Fibroblast of mammary gland (primary cell): ENCODE data around the gene AUTS2.

Experiments
- DNase-seq: peaks from one replicate; pipeline ENCODE4 v3.0.0-alpha.2; 2010; ENCODE audit warnings: low read depth
- H3K4me3 ChIP-seq: 2 replicates; pipeline ENCODE4 v1.5.1; 2011; ENCODE audit warnings: low read depth, mild to moderate bottlenecking, low read length, moderate library complexity; ENCODE audit not compliant: control insufficient read depth
- CTCF ChIP-seq: conservative IDR thresholded peaks from 2 replicates; pipeline ENCODE4 v1.5.1; 2011; ENCODE audit warnings: low read depth, low read length, inconsistent platforms; ENCODE audit not compliant: control insufficient read depth, insufficient read depth

AUTS2 gene

GRCh38 chr7:69620650-69621049, 22.4 kb downstream of the AUTS2 start:
- no peak overlapping the region for H3K4me3 ChIP-seq
- DNase-seq: no peak
- no peak for TF ChIP-seq CTCF

DNA sequence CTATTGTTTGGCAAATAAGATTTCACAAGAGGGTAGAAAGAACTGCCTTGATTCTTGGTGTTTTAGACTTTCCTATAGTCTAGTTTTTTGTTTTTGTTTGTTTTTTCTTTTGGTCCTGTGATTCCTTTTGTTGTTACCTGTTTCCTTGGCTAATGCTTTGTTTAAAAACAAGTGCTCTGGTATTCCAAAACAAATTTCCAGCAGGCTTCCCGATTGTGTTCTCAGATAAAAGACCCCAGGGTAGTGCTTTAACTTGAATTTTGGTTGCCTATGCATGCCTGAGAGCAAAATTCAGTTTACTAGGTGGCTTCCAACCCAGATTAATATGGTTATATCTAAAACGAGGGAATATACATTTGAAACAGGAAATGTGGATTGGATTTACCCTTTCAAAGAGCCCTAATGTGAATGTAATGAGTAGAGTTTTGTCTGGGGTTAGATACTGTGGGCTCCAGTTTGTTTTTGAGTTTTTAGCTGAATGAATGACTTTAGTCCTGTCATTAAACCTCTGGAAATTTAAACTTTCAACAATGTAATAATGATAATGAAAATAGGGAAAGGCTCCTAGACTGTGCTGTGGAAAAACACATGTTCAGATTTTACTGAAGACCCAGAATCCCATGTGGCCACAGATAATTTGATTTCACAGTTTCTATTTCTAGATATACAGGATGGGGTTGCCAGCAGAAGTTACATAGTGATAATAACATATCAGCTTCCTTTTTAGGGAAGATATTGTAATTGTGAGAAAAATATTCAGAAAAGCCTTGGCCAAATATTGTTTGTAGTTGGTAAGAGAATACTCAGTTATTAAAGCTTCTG, 23.9 kb downstream of the AUTS2 start:
- no peak overlapping the region for H3K4me3 ChIP-seq
- no peak for TF ChIP-seq CTCF
- no peak for DNase-seq

DNA sequence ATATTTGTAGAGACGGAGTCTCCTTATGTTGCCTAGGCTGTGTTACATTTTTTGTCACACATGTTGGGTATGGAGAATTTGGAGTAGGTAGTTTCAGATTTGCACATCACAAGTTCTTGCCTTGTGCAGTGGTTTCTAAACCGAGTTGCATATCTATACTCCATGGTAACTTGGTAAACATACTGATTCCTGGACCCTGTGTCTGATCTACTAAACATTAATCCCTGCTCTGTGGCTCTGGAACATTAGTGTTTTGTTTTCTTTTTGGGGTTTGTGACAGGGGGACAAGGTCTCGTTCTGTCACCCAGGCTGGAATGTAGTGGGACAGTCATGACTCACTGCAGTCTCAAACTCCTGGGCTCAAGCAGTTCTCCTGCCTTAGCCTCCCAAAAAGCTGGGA, 24.7 kb downstream of the AUTS2 start:
- TF ChIP-seq CTCF: no peak
- DNase-seq: no peak
- no peak overlapping the region for H3K4me3 ChIP-seq

GRCh38 chr7:69624435-69625230, 26.4 kb downstream of the AUTS2 start:
- TF ChIP-seq CTCF: no peak
- no peak for DNase-seq
- no peak overlapping the region for H3K4me3 ChIP-seq

DNA sequence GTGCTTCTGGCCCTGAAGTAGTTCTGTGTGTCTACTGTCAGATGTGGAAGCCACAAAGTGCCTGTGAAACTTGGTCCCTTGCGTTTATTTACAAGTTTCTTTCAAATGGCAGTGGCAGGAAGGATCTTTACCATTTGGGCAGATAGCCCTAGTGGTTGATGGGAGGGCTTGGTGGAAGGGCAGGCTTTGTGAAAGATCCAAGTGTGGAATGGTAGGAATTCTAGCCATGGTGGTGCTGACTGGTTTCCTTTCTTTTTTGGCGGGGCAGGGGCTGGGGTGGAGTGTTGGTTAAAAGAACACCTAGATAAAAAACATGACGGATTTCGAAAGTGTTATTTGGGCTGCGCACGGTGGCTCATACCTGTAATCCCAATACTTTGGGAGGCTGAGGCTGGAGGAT, 27.0 kb downstream of the AUTS2 start:
- no peak for TF ChIP-seq CTCF
- no peak for DNase-seq
- H3K4me3 ChIP-seq: no peak overlapping the region

GRCh38 chr7:69625798-69626197, 27.5 kb downstream of the AUTS2 start:
- TF ChIP-seq CTCF: no peak
- DNase-seq: no peak
- H3K4me3 ChIP-seq: no peak overlapping the region
